Measurements from ENCODE around the gene PGS1.

- TF ChIP-seq CTCF (IDR thresholded peaks at IDR 0.05): no peak
- TF ChIP-seq POLR2A (IDR thresholded peaks at IDR 0.05): no peak
Measured at GRCh38 chr17:78406920-78407319, 28.5 kb downstream of the PGS1 start.
